ENCODE measurements around the gene SLC8A1.

Gene SLC8A1

DNA sequence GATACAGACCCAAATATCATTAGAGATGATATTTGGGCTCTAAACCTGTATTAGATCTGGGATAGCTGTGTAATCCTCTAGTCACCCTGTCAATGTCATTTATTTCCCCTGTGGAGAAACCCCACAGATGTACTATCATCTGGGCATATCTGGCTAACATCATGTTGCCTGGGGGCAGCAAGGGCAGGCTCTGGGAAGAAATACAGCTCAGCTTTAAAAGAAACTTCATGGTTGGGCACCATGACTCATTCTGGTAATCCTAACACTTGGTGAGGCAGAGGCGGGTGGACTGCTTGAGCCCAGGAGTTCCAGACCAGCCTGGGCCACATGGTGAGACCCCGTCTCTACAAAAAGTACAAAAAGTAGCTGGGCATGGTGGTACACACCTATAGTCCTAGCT is 282.5 kb downstream of the SLC8A1 start:
- TF ChIP-seq, protein P1, sequence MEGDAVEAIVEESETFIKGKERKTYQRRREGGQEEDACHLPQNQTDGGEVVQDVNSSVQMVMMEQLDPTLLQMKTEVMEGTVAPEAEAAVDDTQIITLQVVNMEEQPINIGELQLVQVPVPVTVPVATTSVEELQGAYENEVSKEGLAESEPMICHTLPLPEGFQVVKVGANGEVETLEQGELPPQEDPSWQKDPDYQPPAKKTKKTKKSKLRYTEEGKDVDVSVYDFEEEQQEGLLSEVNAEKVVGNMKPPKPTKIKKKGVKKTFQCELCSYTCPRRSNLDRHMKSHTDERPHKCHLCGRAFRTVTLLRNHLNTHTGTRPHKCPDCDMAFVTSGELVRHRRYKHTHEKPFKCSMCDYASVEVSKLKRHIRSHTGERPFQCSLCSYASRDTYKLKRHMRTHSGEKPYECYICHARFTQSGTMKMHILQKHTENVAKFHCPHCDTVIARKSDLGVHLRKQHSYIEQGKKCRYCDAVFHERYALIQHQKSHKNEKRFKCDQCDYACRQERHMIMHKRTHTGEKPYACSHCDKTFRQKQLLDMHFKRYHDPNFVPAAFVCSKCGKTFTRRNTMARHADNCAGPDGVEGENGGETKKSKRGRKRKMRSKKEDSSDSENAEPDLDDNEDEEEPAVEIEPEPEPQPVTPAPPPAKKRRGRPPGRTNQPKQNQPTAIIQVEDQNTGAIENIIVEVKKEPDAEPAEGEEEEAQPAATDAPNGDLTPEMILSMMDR (IDR thresholded peaks at IDR 0.05; ENCODE audit: control extremely low read depth, extremely low read depth, low read depth, missing control alignments): no peak
- ChIA-PET CTCF (interaction anchor here (1.1 kb wide), 1 partner anchor 15 kb away, joined by 3 read pairs; no protein-coding TSS in a partner anchor), POLR2A (no interaction called here)
- no peak for DNase-seq (ENCODE audit: extremely low spot score)

DNA sequence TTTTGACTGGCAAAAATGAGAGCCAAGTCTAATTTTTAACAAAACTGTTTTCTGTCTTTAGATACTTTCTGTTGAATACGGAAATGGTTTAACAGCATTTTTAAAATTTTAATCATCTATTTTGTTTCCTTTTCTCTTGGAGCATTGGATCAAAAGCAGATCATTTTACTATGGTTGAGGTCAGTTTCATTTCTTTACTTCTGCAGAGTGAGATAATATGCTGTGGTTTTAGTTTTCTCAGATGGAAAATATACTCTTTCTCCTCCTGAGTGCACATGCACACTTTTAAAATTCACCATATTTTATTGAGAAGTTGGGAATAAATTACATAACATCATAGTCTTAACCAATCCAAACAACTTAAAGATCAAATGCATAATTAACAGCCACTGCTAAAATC is 283.3 kb downstream of the SLC8A1 start:
- POLR2A ChIA-PET: no interaction called here
- no peak for DNase-seq (ENCODE audit: extremely low spot score)
- CTCF ChIA-PET: no interaction called here
- TF ChIP-seq, protein P1 (IDR thresholded peaks at IDR 0.05; ENCODE audit: control extremely low read depth, extremely low read depth, low read depth, missing control alignments): no peak

DNA sequence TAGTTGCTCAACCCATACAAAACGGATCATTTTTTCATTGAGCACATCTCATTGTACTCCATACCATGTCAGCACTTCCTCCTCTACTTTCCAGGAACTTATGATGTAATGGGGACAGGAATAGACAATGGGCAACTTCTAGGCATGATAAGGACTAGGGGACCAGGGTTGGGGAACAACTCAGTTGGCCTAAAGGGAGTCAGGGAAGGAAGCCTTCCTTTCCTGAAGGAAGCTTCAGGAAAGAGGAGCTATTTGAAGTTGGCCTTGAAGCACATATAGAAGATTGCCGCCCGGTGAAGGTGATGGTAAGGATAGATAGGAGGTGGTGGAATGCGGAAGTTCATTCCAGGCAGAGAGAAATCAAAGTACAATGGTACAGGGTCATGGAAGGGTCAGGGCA is 283.9 kb downstream of the SLC8A1 start:
- DNase-seq (ENCODE audit: extremely low spot score): no peak
- ChIA-PET POLR2A (no interaction called here), CTCF (interaction anchor here (1.3 to 3.1 kb wide), 2 partner anchors 22 to 23 kb away, joined by 5 to 9 read pairs; no protein-coding TSS in a partner anchor)
- TF ChIP-seq, protein P1 (IDR thresholded peaks at IDR 0.05; ENCODE audit: control extremely low read depth, extremely low read depth, low read depth, missing control alignments): no peak

DNA sequence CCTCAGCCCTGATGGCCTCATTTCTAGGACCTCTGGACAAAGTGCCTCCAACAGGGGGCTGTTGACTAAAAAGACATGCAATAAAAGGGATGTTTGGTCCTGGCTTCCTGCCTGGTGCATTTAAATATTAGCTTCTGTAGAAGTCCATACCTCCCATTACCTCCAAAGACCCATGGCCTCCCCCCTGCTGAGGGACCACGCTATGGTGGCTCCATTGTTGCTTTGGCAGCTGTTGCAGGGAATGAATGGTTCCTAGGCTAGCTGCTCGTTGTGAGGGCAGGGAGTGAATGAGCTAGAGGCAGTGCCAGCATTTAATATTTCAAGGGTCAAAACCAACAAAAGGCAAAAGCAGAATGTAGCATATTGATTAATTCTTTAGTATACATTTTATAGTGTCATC is 285.9 kb downstream of the SLC8A1 start:
- ChIA-PET CTCF (interaction anchor here (3.1 kb wide), 1 partner anchor 20 kb away, joined by 9 read pairs; no protein-coding TSS in a partner anchor), POLR2A (no interaction called here)
- DNase-seq (ENCODE audit: extremely low spot score): no peak
- TF ChIP-seq, protein P1 (IDR thresholded peaks at IDR 0.05; ENCODE audit: control extremely low read depth, extremely low read depth, low read depth, missing control alignments): no peak

DNA sequence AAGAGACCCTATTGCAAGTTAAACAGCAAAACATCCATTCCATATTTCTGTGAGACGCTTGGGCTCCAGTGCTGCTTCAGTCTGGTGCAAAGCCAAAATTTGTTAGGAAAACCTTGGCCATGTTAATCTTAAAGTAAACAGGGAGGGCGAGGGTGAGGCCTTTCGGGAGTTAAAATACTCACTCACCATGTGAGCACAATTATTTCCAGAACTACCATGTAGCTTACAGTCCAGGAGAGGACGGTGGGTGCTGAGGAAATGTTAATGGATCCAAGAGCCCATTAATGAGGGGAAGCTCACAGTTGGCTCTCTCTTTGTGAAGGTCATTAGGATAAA is 286.4 kb downstream of the SLC8A1 start:
- CTCF ChIA-PET: interaction anchor here (3.1 kb wide), 1 partner anchor 19 kb away, joined by 9 read pairs; no protein-coding TSS in a partner anchor
- TF ChIP-seq, protein P1 (IDR thresholded peaks at IDR 0.05; ENCODE audit: control extremely low read depth, extremely low read depth, low read depth, missing control alignments): no peak
- POLR2A ChIA-PET: no interaction called here
- DNase-seq (ENCODE audit: extremely low spot score): no peak

DNA sequence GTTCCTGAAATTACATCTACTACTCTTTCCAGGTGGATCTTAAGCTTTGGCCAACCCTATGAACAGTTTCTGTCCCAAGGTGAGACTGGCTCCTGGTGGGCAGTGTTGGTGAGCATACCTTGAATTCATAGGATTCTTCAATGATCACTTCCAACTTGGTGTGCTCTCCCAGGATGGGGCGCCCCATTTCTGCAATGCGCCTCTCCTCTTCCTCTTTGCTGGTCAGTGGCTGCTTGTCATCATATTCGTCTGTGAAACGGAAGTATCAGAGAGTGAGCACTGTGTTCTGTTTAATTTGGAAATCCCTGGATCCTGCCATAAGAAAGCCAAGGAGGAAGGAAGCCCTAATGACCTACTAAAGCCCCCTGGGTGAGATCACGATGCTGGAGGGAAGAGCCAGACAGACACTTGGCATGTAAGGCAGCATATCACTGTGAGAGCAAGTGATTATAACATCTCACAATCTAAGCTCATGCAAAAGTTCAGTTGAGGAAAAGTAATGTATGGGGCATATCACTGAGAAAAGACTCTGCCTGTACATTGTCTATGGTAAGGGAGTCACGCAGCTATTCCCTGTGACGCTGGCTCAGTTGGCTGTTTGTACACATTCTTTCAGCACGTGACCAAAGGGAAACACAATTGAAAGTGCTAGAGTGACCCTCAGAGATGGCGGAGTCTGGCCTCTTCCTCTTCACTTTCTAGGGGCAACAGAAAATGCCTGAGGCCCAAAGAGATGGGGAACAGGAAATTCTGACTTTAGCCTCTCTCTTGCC is 287.0 kb downstream of the SLC8A1 start:
- ChIA-PET POLR2A (no interaction called here), CTCF (interaction anchor here (3.1 kb wide), 1 partner anchor 19 kb away, joined by 9 read pairs; no protein-coding TSS in a partner anchor)
- DNase-seq (ENCODE audit: extremely low spot score): no peak
- TF ChIP-seq, protein P1 (IDR thresholded peaks at IDR 0.05; ENCODE audit: control extremely low read depth, extremely low read depth, low read depth, missing control alignments): no peak
